ENCODE measurements around the gene C22orf39.

C22orf39 gene, protein sequence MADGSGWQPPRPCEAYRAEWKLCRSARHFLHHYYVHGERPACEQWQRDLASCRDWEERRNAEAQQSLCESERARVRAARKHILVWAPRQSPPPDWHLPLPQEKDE

DNA sequence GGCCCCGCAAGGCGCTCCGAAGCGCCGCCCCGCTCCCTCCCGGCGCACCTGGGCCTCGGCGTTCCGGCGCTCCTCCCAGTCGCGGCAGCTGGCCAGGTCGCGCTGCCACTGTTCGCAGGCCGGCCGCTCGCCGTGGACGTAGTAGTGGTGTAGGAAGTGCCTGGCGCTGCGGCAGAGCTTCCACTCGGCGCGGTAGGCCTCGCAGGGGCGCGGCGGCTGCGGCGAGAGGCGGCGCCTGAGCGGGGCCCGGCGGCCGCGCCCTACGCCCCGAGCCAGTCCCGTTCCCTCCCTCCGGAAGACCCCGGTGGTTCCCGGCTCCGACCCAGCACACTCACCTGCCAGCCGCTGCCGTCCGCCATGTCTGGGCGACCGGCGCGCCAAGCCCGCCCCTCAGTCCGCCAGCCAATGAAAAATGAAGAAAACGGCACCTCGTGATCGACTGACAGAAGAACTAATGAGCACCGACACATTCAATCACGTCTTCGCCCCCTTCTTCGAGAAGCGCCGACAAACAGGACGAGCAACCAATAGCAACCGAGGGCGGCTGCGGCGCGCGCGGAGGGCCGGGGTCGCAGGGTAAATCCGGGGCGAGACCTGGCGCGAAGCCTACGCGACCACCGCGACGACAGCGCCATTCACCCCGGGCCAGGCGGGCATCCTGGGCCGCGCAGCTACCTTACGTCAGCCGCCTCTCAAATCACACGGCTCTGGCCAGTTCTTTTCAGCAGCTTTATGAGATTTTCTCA lies at the start of gene C22orf39:
TSS of gene C22orf39 (minus strand) at position 382 of the 746 bp plus-strand sequence. CDS start at position 359, 23 bp downstream.
- DNase-seq = peak; percentile 88

DNA sequence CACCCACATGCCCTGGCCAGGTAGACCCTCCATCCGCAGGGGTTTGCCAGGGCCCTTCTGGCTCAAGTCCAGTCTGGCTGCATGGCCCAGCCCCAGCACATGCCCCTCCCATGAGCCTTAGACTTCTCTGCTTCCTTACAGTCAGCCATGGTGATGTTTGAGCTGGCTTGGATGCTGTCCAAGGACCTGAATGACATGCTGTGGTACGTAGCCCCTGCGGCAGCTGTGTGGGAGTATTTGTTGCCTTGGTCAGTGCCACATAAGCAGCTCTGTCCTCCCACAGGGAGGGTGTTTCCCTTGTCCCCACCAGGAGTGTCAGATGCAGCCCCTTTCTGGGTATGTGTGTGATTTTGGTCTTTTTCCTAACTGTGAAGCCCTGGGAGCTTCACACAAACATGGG lies 49.7 kb upstream of the C22orf39 start:
- no peak for DNase-seq

DNA sequence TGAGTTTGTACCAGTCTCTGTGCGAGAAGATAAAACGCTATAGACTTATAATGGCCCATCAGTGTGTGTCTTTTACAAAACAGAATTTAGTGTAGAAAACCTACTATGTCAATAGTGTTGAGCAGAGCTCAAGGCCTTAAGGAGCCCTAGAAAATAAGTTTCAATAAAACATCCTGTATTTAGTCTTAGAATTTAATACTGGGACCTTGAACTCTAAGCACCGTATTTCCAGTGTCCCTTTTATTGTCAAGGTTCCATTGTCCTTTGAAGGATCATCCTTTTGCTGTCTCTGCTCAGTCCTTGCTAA lies 48.8 kb upstream of the C22orf39 start:
- no peak for DNase-seq

DNA sequence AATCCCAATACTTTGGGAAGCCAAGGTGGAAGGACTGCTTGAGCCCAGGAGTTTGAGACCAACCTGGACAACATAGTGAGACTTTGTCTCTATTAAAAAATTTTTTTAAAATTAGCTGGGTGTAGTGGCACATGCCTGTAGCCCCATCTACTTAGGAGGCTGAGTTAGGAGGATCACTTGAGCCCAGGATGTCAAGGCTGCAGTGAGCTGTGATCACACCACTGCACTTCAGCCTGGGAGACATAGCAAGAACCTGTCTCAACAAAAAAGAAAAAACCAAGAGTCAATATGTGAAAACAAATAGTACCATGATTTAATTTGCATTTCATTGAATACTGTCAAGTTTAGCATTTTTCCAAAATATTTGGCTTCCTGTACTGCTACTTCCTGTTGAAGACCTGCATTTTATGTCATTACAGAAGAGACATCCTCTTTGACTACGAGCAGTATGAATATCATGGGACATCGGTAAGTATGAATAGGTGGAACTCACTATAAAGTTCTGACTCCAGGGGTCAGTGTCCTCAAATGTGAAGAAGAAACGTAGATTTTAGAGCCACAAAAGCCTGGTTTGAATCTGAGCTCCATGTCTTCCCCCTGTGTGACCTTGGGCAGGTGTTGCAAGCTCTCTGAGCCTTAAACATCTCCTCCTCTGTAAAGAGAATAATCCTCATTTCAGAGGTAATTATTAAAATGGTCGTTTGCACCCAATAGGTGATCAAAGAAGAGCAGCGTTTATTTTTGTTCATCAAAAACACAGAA lies 48.2 kb upstream of the C22orf39 start:
- DNase-seq = no peak

DNA sequence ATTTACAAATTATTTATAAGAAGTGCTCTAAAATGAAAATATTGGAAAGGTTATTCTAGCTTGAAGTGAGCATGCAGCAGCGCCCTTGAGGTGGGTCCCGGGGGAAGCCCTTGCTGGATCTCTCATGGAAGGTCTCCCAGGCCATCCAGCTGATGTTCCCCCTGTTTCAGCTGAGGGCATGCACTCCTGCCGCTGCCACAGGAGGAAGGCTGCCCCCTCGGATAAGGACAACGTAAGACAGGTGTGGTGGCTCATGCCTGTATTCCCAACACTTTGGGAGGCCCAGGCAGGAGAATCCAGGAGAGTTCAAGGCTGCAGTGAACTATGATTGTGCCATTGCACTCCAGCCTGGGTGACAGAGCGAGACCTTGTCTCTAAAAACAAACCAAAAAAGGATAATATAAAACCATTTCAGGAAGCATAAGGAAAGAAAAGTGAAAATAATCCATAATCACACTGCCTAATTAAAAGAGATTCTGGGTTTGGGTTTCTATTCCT lies 47.2 kb upstream of the C22orf39 start:
- DNase-seq = no peak

DNA sequence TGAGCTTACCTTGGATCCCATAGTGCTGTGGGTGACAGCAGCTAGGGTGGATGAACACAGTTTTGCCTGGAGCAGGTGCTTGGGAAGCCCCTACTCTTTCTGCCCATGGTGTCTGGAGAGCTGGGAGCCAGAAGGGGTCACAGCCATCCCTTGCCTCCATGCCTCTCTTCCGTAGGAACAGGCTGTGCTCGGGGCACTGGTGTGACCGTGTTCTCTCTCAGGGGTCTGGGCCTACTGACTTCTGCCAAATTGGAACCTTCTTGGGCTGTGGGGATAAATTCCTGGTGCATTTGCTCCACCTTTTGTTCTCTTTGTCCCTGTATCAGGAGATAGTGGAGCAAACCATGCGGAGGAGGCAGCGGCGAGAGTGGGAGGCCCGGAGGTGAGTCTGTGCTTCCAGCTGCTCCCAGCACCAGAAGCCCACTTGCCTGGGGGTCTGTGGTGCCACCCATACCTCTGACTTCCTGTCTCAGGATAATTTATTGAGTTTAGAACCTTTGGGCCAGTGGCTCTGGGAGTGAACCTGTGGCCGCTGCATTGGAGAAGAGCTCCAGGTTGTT lies 46.6 kb upstream of the C22orf39 start:
- no peak for DNase-seq

DNA sequence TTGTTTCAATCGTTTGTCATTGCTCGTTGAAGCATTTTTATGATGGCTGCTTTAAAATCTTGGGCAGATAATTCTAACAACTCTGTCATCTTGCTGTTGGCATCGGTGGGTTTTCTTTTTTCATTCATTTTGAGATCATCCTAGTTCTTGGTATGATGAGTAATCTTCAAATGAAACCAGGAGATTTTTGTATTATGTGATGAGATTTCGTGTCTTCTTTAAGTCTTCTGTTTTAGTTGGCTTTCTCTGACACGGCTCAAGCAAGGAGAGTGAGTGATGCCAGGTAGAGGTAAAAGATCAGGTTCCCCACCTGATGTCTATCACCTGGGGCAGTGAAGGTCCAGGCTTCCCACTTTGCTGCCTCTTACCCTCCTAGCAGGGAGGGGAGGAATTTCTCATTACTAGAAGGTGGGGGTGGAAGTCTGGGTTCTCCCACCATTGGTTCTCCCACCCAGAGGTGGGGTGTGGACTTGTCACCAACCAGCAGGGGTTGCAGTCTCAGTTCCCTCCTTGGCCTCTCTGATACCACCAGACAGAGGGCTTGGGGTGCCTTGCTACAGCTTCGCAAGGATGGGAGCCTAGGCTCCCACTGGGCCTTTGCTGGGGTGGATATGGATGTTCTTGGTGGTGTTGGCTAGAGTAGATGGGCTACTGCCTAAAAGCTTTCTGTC lies 45.1 kb upstream of the C22orf39 start:
- no peak for DNase-seq

DNA sequence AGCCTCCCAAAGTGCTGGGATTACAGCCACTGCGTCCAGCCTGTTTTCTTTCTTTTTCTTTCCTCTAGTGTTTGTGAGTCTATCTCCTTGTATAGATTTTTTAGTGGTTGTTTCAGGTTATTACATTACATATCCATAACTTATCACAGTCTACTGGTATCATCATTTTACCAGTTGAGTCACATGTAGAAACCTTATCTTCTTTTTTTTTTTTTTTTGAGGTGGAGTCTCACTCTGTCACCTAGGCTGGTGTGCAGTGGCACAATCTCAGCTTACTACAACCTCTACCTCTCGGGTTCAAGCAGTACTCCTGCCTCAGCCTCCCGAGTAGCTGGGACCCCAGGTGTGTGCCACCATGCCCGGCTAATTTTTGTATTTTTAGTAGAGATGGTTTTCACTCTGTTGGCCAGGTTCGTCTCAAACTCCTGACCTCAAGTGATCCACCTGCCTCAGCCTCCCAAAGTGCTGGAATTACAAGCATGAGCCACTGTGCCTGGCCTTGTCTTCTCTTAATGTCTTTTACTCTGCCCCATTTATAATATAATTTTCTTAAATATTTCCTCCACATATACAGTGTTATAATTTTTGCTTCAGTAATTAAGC lies 43.2 kb upstream of the C22orf39 start:
- no peak for DNase-seq

DNA sequence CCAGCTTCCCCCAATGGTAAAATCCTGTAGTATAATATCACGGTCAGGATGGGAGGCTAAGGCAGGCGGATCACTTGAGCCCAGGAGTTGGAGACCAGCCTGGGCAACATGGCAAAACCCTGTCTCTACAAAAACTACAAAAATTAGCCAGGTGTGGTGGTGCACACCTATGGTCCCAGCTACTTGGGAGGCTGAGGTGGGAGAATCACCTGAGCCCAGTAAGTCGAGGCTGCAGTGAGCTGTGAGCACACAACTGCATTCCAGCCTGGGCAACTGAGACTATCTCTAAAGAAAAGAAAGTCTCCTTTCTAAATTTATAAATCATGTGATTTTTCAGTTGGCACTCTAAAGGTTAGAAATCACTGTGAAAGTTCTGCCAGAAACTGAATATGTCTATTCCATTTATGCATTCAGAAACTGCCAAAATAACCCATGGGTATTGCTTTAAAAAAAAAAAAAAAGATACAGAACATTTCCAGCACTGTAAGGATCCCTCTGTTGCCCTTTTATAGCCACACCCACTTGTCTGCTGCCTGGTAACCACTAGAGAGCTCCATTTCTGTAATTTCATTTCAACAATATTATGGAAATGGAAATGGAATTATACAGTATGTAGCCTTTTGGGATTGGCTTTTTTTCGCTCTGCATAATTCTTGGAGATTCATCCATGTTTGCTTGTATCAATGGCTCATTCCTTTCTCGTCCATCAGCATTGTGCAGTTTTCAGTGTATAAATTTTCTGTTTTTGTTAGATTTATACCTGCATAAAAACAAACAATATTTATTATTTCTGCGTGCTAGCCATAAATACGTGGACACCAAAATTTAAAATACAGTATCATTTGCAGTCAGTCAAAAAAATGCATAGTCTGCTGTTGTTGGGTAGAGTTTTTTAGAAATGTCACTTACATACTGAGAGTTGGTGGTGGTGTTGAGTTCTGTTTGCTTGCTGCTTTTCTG lies 41.7 kb upstream of the C22orf39 start:
- DNase-seq = no peak

DNA sequence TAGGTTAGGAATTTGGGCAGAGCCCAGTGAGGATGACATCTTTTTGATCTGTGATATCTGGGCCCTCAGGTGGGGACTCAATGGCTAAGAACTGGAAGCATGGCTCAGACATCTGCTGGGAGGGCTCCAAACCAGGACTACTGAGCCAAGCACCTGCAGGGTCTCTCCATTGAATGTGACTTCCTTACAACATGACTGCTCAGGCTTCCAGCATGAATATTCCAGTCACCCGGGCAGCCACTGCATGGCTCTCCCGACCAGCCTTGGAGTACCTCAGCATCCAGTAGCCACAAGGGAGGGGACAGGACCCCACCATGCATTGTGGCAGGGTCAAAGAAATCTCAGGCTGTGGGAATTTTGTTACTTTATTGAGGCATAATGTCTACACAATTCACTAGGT lies 40.8 kb upstream of the C22orf39 start:
- no peak for DNase-seq

DNA sequence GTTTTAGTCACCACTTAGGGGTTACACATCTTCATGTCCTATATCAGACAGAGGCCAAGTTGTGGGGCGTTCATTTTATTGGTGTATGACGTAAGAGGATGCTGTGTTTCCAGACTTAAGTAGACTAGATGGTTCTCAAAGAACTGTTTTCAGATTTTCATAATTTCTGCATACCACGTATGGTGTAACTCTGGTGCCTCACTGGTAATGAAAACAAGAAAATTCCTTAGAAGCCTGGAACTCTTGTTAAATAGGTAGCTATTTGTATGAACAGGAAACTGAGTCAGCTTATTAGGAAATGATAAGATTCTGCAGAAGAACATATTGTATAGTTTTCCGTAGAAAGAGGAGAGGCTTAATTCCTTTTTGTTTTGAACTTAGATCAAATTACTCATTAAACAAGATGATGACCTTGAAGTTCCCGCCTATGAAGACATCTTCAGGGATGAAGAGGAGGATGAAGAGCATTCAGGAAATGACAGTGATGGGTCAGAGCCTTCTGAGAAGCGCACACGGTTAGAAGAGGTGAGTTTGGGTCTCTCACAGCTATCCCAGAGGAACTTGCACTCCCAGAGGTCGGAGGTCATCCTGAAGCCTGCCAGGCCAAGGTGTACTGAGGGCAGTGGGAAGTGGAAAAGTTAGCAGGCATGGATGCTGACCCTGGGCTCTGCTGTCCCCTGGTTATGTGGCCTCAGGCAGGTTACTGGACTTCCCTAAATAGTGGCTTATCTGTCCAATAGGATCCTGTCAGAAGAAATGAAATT lies 36.2 kb upstream of the C22orf39 start:
- DNase-seq = peak; percentile 52

DNA sequence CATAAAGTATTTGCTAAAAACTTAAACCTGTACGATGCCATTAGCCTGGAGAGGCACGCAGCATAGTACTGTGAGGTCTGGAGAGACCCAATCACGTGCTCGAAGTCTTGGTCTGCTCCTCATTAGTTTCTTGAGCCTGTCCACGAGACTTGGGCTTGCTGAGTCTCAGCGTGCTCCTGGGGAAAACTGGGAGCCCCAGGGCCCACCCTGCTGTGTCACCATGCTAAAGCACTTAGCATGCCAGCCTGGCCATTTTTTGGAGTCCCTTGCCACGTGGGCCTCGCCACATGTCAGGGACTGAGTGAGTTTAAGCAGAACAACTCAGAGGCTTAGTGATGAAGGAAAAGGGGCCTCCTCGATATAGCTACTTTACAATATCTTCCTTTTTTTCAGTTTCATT lies 34.8 kb upstream of the C22orf39 start:
- peak; percentile 39 for DNase-seq

DNA sequence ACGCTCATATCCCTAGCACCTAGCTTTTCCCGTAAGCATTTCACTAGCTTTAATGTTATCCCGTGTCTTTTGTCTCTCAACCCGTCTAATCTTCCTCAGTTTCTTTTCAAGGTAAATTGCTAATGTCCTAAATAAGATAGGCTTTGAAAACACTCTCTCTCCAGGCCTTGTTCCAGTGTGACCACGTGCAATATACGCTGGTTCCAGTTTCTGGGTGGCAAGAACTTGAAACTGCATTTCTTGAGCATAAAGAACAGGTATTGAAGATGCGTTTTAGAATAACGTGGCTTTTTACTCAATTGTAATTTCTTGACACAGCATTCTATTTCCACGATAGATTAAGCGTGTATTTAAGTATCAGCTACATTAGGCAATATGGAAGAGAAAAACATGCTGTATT lies 33.3 kb upstream of the C22orf39 start:
- no peak for DNase-seq

DNA sequence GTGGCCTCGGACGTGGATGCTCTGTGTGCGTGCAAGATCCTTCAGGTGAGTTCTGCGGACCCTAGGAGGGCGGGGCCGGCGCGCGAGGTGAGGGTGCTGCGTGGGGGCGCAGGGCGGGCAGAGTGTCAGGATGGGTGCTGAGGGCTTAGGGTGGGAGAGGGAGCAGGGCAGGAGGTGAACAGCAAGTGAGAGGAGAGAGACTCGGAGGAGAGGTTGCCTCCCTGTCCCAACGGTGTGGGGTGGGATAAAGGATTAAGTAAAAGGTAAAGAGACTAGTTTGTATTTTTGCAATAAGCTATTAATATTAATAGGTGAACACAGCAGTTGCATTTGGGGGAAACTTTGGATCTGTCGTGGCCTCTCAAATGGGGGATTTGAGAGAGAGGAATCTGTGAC lies 32.7 kb upstream of the C22orf39 start:
- DNase-seq = no peak

DNA sequence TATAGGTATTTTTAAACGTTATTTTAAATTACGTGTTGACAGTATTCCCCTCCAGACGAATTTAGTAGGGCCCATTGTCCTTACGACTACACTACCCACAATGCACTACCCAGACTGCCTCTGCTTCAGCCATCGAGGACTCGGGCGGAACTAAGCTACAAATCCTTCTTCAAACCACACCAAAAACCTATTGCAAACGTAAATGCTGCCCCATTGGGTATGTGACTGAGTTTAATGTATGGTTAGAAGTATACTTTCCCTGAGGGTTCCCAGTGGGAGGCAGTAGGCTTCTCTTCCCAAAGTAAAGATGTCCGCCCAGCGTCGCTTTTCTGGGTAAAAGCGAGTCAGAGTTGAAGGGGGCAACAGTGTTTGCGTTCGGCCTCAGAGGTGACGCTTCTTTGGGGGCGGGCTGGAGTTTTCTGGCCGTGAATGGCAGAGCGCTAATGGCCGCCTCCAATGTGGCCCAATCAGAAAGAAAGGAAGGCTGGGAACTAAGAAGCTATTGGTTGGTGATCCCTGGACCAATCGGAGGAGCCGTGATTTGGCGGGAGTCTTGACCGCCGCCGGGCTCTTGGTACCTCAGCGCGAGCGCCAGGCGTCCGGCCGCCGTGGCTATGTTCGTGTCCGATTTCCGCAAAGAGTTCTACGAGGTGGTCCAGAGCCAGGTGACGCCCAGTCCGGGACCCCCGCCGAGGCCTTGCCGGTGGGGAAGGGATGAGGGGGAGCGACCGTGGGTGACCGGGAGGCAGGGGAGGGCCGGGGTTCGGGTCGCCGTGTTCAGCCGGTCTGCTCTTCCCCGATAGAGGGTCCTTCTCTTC lies 32.1 kb upstream of the C22orf39 start, which contains the start of gene CDC45:
TSS of gene CDC45 (plus strand) at position 566 of the 818 bp plus-strand sequence. CDS start at position 615, 49 bp downstream.
- peak; percentile 92 for DNase-seq

DNA sequence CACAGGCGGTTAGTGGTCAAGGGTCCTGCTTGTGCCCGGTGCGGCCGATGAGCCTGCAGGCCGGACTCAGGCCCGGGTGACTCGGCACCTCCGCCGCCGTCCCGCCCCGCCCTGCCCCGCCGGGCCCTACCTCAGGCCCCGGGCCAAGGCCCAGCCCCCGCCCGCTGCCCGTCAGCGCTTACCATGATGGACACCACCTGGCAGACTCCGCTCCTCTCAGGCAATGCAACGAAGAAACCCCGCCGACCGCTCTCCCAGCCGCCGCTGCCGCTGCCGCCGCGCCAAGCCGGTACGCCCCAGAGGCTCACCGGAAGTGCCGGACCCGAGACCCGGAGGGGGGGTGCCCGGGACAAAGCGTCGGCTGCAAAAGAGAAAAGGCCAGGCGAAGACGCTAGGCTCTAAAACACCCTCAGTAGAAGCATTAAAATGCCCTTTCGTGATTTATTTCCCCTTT lies 31.4 kb upstream of the C22orf39 start, which contains the start of gene UFD1:
TSS of gene UFD1 (minus strand) at position 293 of the 454 bp plus-strand sequence. CDS start at position 185, 108 bp downstream.
- DNase-seq = peak; percentile 92

DNA sequence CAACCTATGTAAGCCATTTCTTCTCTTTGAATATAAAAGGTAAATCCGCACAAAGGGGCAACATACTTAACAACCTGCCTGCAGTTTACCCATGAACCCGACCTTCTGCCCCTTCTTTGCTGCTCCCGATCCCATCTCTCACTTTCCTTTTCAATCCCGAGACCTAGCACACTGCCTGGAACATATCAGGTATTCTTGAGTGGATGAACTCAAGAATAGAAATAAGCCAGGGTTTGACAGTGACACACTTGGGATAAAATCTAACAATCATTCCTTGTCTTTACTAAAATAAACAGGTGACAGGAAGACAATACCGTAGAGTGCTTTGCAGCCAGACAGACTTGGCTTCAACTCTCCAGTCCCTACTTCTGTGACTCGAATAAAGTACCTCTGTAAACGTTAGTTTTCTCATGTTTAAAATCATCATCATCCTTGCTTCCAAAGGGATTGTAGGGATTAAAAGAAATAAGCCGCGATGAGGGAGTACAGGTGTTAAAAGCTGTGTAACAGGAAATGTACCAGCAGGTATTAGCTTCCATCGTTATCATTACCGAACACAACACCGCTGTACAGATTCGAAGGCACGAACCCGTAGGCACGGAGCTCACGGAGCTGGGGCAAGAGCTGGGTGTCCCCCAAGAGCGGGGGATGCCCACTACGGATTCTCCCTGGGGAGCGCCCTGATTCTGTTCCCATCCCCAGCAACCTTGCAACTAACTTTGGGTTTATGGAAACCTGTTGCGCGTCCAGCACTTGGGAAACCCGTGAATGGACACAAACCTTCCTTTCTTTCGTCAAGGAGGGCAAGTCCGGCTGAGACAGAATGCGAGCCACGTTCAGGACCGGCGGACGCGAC lies 30.8 kb upstream of the C22orf39 start:
- peak; percentile 39 for DNase-seq

DNA sequence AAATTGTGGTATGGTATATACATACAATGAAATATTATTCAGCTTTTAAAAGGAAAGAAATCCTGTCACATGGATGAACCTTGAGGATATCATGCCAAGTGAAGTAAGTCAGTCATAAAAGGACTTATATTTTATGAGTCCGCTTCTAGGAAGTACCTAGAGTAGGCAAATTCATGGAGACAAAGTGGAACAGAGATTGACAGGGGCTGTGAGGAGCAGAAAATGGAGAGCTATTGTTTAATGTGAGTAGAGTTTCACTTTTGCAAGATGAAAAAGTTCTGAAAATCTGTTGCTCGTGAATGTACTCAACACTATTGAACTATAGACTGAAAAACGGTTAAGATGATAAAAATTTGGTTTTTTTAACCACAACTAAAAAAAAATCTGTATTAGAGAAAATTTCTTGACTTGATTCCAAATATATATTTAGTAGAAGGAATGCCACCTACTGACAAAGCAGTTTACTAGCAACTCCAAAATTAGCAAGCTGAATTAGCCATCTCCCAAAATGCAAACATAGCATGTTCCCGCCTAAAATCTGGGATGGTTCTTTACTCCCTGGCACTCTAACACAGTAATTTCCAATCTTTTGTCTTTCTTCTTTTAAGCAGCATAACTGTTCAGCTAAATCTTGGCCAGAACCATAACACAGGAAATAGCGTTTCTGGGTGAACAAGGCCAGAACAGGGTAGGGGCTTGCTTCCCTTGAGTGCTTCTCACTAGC lies 30.0 kb upstream of the C22orf39 start:
- DNase-seq = peak; percentile 6
